ENCODE data around the gene RTP2.
"Not testable (repeated sequence)": the region's sequence is repeated elsewhere in the genome, so short reads cannot be mapped to it uniquely, and the experiment has no call there.

RTP2 gene

DNA sequence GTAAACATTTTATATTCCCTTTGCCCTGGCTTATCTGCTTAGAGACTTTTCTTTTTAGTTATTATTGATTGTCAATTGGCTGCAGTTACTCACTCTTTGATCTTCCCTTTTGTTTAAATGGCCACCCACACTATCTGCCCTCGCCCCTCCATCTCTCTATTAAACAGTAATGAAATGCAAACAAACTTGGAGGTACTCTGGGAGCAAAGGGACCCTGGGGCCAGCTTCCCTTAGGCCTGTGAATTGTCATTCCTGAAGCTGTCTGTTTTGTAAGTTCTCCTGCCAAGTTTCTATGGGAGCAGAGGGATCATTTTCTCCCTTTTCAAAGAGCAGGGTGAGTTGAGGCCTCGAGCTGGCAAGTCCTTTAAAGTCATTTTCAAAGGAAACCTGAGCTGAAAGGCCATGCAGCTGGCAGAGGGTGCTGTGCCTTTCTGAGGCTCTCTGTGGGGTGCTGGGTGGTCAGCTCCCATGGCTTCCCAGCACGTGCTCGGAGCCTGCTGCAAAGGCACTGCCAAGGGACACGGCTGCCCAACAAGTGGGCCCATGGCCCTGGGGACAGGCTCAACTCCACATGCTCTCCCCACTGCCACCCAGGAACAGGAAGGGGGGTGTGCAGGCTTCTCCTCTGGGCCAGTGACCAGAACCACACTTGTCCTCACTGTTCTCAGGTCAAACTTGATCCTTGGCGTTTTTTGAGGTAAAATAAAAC, 17.4 kb upstream of the RTP2 start:
- intact Hi-C loops (cut with DNase I), result no loop called here
- DNase-seq, result peak in 5 of 10 donors; percentile 45 to 88 (median 64)

DNA sequence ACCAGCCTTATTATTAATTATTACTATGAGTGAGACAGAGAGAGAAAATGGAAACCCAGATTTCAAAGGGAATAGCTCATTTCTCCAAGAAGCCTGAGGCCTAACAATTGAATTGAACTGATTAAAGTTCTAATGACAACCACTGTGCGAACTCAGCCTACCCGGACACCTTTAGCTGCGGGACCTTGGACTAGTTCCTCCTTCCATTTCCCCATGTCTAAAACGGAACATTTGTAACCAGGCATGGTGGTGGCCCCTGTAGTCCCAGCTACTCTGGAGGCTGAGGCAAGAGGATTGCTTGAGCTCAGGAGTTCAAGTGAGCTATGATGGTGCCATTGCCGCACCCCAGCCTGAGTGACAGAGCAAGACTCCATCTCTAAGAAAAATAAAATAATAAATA, 16.4 kb upstream of the RTP2 start:
- DNase-seq, result no peak
- intact Hi-C loops (cut with DNase I), result no loop called here

DNA sequence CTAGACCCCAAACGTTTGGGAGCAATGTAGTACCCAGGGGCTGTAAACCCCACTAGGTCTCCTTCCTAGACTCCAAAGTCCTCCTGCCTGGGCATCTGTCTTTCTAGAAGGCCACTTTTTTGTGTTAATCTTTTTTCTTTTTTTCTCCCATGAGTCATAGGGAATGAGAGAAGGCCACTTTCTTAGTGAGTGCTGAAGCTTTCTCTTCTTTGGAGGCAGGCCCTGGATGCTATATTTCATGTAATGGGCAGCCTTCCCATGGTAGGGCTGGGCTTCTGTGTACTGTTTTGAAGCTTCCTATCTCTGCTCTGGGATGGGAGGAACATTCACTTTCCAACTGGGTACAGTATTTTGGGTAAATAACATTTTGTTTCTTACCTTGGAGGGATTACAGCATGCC, 15.2 kb upstream of the RTP2 start:
- intact Hi-C loops (cut with DNase I), result no loop called here

DNA sequence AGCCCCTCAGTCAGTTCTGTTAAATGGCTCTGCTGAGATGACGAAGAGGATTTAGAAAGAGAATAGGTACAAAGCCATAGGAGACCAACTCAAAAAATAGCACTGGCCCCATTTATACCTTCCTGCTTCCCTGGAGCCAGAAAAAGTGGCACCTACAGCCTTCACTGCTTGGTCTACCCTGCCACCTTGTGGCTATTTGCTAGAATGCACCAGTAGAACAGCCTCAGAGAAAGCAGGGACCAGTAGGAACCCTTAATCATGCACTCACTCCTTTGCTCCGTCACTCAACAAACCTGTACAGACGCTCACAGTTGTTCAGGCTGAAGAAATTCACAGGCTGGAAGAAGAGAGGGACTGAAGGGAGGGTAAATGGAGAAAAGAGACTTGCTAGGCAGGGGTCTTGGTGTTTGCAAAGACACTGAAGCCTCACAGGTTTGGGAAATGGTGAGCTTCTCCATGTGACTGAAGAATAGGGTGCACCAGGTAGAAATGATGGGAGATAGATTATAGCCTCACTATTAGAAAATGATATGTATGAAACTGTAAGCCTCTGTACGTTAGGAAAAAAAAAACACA, 12.1 kb upstream of the RTP2 start:
- DNase-seq, result peak in 8 of 10 donors; percentile 46 to 87 (median 76)
- intact Hi-C loops (cut with DNase I), result loop anchor here (1.0 to 2.0 kb wide), 3 partner anchors 36 to 494 kb away; no protein-coding TSS in a partner anchor

More for the DNA sequence above, 15.2 kb upstream of the RTP2 start:
- no peak for DNase-seq

DNA sequence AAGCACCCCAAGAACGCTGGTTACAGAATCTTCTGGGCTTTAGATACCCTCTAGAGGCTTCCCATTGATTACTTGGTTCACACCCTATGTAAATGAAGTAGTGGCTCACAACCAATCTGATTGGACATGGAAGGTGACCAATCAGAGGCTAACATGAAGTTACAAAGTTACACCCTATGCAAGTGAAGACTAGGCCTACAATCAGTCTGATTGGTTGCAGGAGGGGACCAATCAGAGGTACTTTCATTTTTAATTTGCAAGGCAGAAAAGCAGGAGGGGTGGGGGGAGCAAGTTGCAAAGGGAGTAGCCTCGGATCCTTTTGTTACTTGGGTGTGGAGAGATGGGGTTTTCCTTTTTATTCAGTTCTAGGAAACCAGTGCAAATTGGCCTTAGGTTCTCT, 11.1 kb upstream of the RTP2 start:
- intact Hi-C loops (cut with DNase I), result no loop called here
- DNase-seq, result no peak

DNA sequence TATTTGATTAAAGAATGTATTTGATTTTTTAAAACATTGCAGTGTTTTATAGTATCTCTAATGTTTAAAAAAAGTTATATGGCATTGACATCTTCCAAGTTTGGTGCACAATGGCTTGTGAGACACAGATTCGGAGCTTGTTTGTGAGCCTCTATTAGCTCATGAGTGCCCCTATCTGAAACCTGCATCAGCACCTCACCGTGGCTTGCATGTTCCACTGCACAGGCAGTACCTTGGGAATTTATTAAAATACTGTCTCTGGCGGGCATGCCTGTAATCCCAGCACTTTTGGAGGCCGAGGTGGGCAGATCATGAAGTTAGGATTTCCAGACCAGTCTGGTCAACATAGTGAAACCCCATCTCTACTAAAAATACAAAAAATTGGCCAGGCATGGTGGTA, 6.8 kb upstream of the RTP2 start:
- no peak for DNase-seq
- intact Hi-C loops (cut with DNase I), result no loop called here

DNA sequence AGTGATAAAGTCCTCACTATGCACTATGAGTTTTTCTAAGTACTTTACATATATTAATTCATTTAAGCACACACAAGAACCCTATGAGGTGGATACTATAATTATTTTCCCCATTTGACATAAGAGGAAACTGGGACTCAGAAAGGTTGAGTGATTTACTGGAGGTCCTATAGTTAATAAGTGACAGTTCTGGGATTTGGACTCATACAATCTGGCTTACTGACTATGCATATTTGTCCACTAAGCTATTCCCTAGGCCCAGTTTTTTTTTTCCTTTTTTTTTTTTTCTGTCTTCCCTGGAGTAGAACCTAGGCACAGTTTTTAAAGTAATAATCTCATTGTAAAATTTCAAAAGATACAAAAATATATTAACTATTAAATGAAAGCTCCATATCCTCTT, 6.3 kb upstream of the RTP2 start:
- intact Hi-C loops (cut with DNase I), result no loop called here

DNA sequence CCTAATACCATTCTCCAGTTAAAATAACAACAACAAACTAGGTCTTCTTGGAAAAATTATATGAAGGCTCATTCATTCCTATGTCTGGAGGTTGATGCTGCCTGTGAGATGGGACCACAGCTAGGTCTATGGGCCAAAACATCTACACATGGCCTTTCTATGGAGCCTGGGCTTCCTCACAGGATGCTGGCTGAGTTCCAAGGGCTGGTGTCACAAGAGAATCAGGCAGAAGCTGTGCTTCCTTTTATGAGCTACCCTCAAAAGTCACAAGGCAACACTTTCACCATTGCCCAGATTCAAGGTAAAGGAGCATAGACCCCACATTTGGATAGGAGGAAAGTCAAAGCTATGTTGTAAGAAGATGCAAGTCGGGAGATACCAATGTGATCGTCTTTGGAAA, 4.6 kb upstream of the RTP2 start:
- intact Hi-C loops (cut with DNase I), result no loop called here
- peak in 2 of 10 donors; percentile 22 to 84 for DNase-seq

More for the DNA sequence above, 6.3 kb upstream of the RTP2 start:
- DNase-seq, result no peak

DNA sequence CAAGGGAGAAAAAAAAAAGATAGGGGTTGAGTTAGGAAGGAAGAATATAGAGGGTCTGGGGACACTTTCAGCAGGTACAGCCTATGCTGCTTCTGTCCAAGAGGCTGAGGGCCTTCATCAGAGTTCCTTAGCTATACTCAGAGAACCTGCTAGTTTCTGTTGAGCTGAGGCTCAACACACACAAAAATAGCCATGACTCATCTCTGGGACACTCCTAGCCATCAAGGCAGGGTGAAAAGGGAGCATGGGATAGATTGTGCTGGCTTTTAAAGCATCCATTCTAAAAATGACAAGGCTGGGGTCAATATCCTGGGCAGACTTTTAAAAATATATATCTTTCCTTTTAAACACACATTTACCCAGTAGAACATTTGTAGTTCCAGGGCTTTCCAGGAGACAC, 2.8 kb upstream of the RTP2 start:
- intact Hi-C loops (cut with DNase I), result no loop called here
- DNase-seq, result no peak

DNA sequence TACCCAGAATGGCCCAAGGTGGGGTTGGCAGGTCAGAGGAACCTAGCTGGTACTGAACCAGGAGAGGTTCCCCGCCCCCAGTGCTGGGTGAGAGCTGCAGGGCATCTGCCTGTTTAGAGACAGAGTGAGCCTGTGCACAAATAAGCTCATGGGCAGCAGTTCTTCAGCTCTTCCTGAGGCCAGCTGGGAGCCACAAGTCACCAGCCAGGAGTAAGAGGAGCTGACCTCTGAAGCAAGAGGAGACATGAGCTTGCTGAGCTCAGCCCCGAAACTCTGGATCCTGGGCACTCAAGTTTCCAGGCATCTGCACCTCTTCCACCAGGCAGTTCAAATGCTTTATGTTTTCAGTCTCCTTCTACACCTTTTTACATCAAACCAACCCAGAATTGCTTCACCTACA, 2.1 kb downstream of the RTP2 start:
- peak in 2 of 10 donors; percentile 30 to 72 for DNase-seq
- intact Hi-C loops (cut with DNase I), result no loop called here

DNA sequence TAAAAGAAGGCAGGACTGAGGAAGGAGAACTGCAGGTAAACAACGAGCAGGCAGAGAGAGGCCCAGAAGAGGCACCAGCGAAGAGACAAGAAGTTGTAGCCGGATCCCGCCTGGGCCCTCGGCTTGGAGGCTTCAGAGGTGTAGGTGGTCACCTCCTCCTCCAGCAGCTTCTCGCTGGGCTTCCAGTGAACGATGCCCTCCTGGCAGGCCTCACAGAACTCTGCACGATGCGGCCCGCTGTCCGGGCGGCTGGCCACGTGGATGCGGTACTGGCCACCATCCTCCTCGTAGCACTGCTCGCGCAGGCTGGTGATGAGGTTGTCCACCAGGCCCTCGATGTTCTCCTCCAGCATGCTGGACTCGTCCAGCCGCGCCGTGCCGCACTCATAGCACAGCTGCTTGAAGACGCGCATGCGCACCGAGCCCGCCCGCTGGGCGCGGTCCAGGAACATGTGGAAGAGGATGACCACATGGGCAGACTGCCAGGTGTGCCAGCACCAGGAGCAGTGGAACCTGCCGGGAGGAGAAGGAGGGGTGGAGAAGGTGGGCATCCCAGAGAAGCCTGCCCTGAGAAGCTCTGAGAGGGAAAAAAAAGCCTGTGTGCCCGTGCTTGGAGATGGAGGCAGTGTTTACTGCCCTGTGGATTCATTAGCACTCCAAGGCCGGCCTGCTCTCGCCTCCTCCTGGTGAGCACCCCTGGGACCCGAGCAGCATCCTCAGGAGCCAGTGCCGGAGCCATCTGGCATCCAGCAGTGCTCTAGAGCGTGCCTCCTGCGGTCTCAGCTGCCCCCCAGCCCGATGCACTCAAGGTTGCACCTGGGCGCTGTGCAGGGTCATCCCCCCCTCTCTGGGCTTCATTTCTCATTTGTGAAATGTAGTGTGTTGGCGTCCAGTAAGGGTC, 3.6 kb downstream of the RTP2 start:
- DNase-seq, result peak in 2 of 10 donors; percentile 60 to 66
- intact Hi-C loops (cut with DNase I), result no loop called here

DNA sequence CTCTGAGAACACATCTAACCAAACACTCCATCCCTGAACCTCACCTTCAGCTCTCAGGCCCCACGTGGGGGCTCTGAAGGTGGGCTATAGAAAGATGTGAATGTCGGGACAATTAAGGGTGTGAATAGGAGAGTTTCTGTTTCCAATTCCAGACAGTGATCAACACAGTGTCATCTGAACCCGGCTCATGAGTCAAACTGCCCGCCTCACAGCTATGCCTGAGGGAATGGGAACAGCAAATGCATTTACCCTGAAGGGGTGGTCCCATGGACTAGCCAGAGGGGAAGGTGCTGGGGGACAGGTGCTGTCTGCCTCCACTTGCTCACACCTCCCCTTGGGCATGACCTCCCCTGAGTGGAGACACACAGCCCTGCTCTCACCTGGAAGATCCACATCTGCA, 6.3 kb downstream of the RTP2 start:
- no peak for DNase-seq
- intact Hi-C loops (cut with DNase I), result no loop called here

DNA sequence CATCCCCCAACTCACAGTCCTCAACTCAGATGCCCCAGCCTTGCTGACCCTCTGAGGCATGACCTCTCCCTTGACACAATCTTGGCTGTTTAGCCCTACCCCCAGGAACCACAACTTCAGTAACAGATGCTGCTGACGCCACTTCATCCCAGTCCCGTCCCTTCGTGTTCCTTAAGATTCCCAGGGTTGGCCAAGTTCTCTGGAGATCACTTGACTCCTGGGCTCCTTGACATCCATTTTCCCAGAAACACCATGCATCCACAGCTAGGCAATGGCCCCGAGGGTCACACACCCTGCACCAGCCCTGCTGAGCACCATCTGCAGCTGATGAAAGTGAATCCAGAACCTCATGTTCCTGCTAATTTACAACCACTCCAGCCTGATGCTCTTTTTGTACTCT, 6.9 kb downstream of the RTP2 start:
- no peak for DNase-seq
- intact Hi-C loops (cut with DNase I), result no loop called here

DNA sequence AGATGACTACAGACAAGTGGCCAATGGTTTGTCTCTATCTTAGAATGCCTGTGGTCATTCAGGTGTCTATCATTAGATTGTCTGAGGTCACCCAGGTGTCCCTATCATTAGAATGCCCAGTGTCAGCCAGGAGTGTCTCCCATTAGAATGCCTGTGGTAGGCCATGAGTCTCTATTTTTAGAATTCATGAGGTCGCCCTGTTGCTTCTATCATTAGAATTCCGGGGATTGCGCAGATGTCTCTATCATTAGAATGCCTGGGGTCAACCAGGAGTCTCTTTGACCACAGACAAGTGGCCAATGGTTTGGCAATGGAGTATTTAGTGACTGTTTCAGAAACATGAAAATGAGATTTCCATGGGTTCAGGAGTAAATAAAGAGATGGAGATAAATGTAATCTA, 7.6 kb downstream of the RTP2 start:
- DNase-seq, result no peak
- intact Hi-C loops (cut with DNase I), result no loop called here

DNA sequence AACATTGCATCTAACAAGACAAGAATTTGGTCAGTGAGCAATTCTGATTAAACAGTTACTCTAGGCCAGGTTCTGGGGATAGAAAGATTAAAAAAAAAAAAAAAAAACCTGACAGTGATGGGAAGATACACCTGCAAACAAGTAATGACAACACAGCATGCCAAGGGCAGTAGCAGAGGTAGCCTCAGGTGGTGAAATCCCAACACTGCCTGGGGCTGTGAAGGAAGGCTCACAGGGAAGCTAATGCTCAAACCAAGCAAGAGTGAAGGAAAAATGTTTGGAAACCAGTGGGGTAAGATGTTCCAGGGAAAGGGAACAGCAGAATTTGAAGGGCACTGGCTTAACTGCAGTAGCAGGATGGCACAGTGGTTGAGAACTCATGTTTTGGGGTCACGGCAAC, 8.9 kb downstream of the RTP2 start:
- intact Hi-C loops (cut with DNase I), result no loop called here
- no peak for DNase-seq

DNA sequence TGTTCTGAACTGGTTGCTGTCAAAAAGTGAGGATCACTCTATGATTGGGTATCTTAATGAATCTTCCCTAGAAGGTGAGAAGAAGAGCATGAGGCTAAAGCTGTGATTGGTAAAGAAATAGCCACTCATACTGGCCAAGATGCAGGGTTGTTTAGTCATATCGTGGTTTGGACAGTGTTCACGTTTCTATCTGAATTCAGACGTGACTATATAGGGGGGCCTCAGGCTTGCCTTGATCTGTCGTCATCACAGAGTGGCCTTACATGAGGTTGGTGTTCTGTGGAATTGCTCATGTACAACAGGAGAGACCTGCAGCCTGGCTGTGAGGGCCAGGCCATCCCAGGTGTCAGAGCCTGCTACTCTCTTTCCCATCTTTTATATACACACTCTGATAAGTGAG, 12.4 kb downstream of the RTP2 start:
- intact Hi-C loops (cut with DNase I), result no loop called here
- DNase-seq, result no peak

DNA sequence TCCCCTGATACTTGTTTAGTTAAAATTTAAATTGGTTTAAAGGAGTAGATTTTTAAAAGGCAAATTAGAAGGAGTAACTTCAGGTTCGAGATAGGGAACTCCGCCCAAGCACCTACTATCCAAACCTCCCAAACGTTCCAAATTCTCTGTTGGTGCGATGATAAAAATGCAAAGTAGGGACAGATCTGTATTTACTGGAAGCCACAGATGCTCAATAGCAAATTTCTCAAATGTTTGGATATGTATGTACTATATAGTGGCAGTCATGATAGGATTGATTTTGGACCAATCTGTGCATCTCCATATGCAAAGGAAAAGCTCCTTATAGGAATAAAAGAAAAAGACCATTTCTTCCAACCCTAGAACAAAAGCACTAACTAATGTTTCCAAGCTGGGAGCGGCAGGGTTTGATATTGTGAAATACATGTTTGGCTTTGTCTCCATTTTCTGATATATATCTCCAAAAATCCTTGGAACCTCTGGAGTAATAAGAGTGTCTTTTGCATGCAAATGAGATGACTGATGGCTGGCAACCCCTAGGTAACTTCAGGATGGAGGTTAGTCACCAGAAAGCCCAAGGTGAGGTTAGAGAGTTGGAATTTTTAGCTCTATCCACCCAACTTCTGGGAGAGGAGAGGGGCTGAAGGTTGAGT, 15.6 kb downstream of the RTP2 start:
- no peak for DNase-seq
- intact Hi-C loops (cut with DNase I), result no loop called here

DNA sequence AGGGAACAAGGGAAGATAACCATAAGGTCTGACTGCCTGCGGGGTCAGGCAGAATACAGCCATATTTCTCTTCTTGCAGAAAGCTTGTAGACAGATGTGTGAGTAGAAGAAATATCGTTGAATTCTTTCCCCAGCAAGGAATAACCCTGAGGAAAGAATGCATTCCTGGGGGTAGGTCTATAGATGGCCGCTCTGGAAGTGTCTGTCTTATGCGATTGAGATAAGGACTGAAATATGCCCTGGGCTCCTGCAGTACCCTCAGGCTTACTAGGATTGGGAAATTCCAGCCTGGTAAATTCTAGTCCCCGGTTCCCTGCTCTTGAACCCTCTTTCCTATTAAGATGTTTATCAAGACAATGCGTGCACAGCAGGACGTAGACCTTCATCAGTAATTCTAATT, 16.4 kb downstream of the RTP2 start:
- DNase-seq, result no peak
- intact Hi-C loops (cut with DNase I), result no loop called here

DNA sequence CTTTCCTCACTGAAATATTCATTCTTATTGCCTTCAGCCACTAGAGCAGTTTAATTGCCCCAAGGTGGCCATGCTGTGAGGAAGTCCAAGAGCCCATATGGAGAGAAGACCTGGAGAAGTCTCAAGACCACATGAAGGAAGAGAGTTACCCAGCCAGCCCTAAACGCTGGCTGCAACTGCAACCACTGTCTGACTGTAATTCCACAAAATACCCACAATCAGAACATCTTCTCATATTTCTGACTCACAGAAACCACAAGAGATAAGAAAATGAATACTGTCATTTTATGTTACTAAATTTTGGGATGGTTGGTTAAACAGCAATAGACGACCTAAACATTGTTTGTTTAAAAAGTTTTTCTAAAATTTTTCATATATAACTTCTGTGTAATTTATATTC, 17.5 kb downstream of the RTP2 start:
- intact Hi-C loops (cut with DNase I), result no loop called here

DNA sequence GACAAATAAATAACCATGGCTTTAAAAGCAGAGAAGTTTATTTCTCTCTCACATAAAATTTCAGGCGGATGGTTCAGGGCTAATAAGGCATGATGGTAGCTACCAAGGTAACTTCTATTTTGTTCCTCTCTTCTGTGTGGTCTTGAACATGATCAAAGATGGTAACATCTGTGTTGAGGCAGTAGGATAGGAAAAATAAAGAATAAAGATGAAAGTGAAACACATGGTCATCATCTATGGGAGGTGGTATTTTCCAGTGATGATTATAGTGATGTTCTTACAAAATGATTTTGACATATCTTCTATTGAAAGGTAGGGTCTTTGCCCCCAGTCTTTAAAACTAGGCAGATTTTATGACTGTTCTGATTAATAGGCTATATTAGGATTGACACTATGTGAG, 17.9 kb downstream of the RTP2 start:
- intact Hi-C loops (cut with DNase I), result no loop called here

More for the DNA sequence above, 17.5 kb downstream of the RTP2 start:
- DNase-seq, result no peak

DNA sequence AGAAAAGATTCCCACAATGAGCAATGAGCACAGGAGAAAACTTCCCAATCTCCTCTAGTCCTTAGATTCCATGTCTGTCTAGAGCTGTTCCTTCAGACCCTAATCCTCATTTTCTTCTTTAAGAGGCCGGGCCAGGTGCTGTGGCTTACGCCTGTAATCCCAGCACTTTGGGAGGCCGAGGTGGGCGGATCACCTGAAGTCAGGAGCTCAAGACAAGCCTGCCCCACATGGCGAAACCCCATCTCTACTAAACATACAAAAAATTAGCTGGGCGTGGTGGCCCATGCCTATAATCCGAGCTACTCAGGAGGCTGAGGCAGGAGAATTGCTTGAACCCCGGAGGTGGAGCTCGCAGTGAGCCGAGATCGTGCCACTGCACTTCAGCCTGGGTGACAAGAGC, 20.6 kb downstream of the RTP2 start:
- intact Hi-C loops (cut with DNase I); DNase-seq: not testable (repeated sequence)

More for the DNA sequence above, 17.9 kb downstream of the RTP2 start:
- no peak for DNase-seq

Measured in posterior cingulate gyrus (tissue), 11 donors.